Liver (tissue), 9 donors: ENCODE data around the gene SRP9. TPM values are rescaled to one million over a fixed set of nuclear protein-coding genes. Genes with fewer than 3 reads are reported as not detected.

Experiments used
- DNase-seq: peaks from one replicate; pipeline ENCODE4 v3.0.0-alpha.2; 2017; ENCODE audit warnings: low spot score
- H3K27ac ChIP-seq, 2 donors: one replicate each; pipeline ENCODE4 v1.7.0; 2013; ENCODE audit warnings: inconsistent platforms in 2 of 2, low read length in 2 of 2, control low read depth in 1 of 2, low read depth in 1 of 2, mild to moderate bottlenecking in 1 of 2
- H3K27me3 ChIP-seq, 4 donors: one replicate each; pipeline versions ENCODE4 v1.6.1 to v1.7.0; 2013; ENCODE audit warnings: low read length in 3 of 4, inconsistent platforms in 1 of 4, mild to moderate bottlenecking in 1 of 4, moderate library complexity in 1 of 4; ENCODE audit not compliant: control insufficient read depth in 4 of 4, insufficient read depth in 4 of 4
- H3K36me3 ChIP-seq, 4 donors: one replicate each; pipeline versions ENCODE4 v1.6.1 to v1.7.0; 2013; ENCODE audit warnings: low read length in 3 of 4, mild to moderate bottlenecking in 3 of 4, low read depth in 1 of 4, moderate library complexity in 1 of 4; ENCODE audit not compliant: control insufficient read depth in 4 of 4, insufficient read depth in 3 of 4
- H3K4me1 ChIP-seq, 4 donors: one replicate each; pipeline versions ENCODE4 v1.6.1 to v1.7.0; 2013; ENCODE audit warnings: low read length in 3 of 4, mild to moderate bottlenecking in 3 of 4, moderate library complexity in 1 of 4; ENCODE audit not compliant: control insufficient read depth in 4 of 4, insufficient read depth in 4 of 4
- H3K4me3 ChIP-seq, 3 donors: one replicate each; pipeline versions ENCODE4 v1.6.1 to v1.7.0; 2013; ENCODE audit warnings: low read length in 3 of 3, control low read depth in 1 of 3, low read depth in 1 of 3, mild to moderate bottlenecking in 1 of 3
- H3K9ac ChIP-seq, 2 donors: one replicate each; pipeline ENCODE4 v1.7.0; 2013; ENCODE audit warnings: low read length in 2 of 2, mild to moderate bottlenecking in 2 of 2, moderate library complexity in 2 of 2, control low read depth in 1 of 2, low read depth in 1 of 2
- H3K9me3 ChIP-seq, 4 donors: one replicate each; pipeline versions ENCODE4 v1.6.1 to v1.7.0; 2013; ENCODE audit warnings: low read length in 3 of 4; ENCODE audit not compliant: control insufficient read depth in 4 of 4
- FOXA1 ChIP-seq: IDR thresholded peaks from 2 replicates; pipeline ENCODE4 v1.6.1; 2016; ENCODE audit warnings: antibody characterized with exemption
- FOXA2 ChIP-seq: IDR thresholded peaks from 2 replicates; pipeline ENCODE4 v1.6.1; 2016; ENCODE audit warnings: antibody characterized with exemption
- HNF4A ChIP-seq, 2 donors: conservative IDR thresholded peaks; 2 replicates each; pipeline ENCODE4 v1.6.1; 2016; ENCODE audit warnings: antibody characterized with exemption in 2 of 2, mild to moderate bottlenecking in 2 of 2
- HNF4G ChIP-seq: IDR thresholded peaks from 2 replicates; pipeline ENCODE4 v1.6.1; 2016; ENCODE audit warnings: antibody characterized with exemption
- JUND ChIP-seq, 2 donors: IDR thresholded peaks; 2 replicates each; pipeline ENCODE4 v1.6.1; 2016; ENCODE audit warnings: antibody characterized with exemption in 2 of 2
- NR2F2 ChIP-seq: IDR thresholded peaks from 2 replicates; pipeline ENCODE4 v1.6.1; 2016; ENCODE audit warnings: antibody characterized with exemption
- RXRA ChIP-seq, 2 donors: IDR thresholded peaks; 2 replicates each; pipeline ENCODE4 v1.6.1; 2017 to 2018; ENCODE audit warnings: antibody characterized with exemption in 2 of 2, mild to moderate bottlenecking in 1 of 2
- SP1 ChIP-seq: IDR thresholded peaks from 2 replicates; pipeline ENCODE4 v1.6.1; 2018; ENCODE audit warnings: antibody characterized with exemption, mild to moderate bottlenecking
- YY1 ChIP-seq: IDR thresholded peaks from 2 replicates; pipeline ENCODE4 v1.6.1; 2016; ENCODE audit warnings: antibody characterized with exemption, mild to moderate bottlenecking
- WGBS: extraction: QIAGEN DNeasy Blood & Tissue Kit; methylation state at CpG from one replicate; pipeline ENCODE4 v1.1.7; 2013; 5-methylcytosine and 5-hydroxymethylcytosine counted together
- polyA plus RNA-seq, 2 donors: library from polyadenylated mRNA; stranded (reverse) in 1 of 2; unstranded in 1 of 2; fragments of 200-250 nt in 1 of 2; fragments of >200 nt in 1 of 2; fragmentation: Nextera tagmentation in 1 of 2; extraction: Ambion mirVana in 1 of 2; gene quantifications; one replicate each; pipeline versions ENCODE4 v1.2.1 to v1.2.3, GENCODE V29; 2013 to 2015
- total RNA-seq, 2 donors: library from RNA; depleted of rRNA; stranded (reverse); fragments of >200 nt; gene quantifications; one replicate each; pipeline ENCODE4 v1.2.3, GENCODE V29; 2014
- TF ChIP-seq, protein P1 (sequence below): IDR thresholded peaks from 2 replicates; pipeline ENCODE4 v1.6.1; 2016; ENCODE audit warnings: antibody characterized with exemption
- TF ChIP-seq, protein P2 (sequence below): IDR thresholded peaks from 2 replicates; pipeline ENCODE4 v1.6.1; 2016; ENCODE audit warnings: antibody characterized with exemption, mild to moderate bottlenecking
- TF ChIP-seq, protein P3 (sequence below): fragments of 150-350 bp; IDR thresholded peaks from 2 replicates; pipeline ENCODE4 v1.5.1; 2017; ENCODE audit warnings: improper control_type of control experiment, low read depth, low read length; ENCODE audit not compliant: missing input control
- TF ChIP-seq, protein P4 (sequence below): IDR thresholded peaks from 2 replicates; pipeline ENCODE4 v1.6.1; 2016; ENCODE audit warnings: antibody characterized with exemption
- donor health status: healthy.
- donor health status: healthy.
- donor health status: healthy.
- donor health status: healthy.
- donor health status: healthy.

Gene SRP9
- total and polyA plus RNA-seq, 4 donors, result 152 to 179 (median 154) TPM

DNA sequence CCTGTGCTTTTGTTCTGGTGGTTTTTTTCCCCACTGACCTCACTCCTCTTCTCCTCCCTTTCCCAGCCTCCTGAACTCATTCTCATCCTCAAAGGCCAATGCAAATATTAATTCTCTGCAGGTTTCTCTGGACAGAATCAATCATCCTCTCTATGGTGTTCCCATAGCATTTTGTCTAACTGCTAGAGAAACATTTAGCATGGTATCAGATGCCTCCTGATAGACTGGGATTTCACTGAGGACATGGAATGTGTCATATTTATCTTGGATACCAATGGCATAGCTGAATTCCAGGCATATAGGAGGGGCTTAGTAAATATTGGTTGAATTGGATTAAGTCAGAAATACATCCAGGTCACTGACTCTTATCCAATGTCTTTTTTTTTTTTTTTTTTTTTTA, 46.1 kb upstream of the SRP9 start:
- no peak for TF ChIP-seq YY1
- H3K36me3 ChIP-seq, result no peaks in the 10 kb centered on the region
- peaks cover 8 to 23% (median 19%) of the 10 kb centered on the region in 4 donors for H3K4me1 ChIP-seq
- no peak overlapping the region for H3K4me3 ChIP-seq
- DNase-seq, result no peak
- H3K27ac ChIP-seq, result no peak overlapping the region
- H3K9me3 ChIP-seq, result no peaks in the 10 kb centered on the region
- no peak overlapping the region for H3K9ac ChIP-seq
- no peaks in the 10 kb centered on the region for H3K27me3 ChIP-seq

DNA sequence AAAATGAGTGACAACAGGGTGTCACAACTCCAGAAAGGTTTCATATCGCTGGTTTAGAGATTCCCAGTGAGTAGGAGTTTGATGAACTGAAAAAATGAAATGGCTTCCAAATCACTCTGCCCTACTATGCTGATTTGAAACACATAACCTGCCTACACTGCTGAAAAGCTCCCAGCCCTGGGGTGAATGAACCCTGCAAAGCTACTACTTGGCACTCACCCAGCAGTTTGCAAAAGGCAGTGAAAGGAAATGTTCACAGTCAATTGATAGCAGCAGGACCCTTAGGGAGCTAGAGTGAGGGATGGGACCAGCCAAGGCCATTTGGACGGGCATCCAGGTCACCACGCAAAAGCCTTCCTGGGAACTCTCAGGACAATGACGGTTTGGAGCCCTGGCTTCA, 44.4 kb upstream of the SRP9 start:
- WGBS, result 43% methylated on average over 4 of the region's 4 CpGs
- Histone ChIP-seq H3K9me3 (no peaks in the 10 kb centered on the region), H3K27me3 (no peaks in the 10 kb centered on the region), H3K36me3 (no peaks in the 10 kb centered on the region), H3K4me3 (no peak overlapping the region), H3K27ac (no peak overlapping the region), H3K4me1 (peaks cover 12 to 31% (median 31%) of the 10 kb centered on the region in 4 donors), H3K9ac (no peak overlapping the region)
- TF ChIP-seq HNF4G (no peak), FOXA2 (no peak), FOXA1 (no peak), JUND (IDR thresholded peaks at IDR 0.05) (no peak), RXRA (IDR thresholded peaks at IDR 0.05) (peak; percentile 77 to 80), HNF4A (conservative IDR thresholded peaks at IDR 0.05) (no peak)
- TF ChIP-seq, protein P1, sequence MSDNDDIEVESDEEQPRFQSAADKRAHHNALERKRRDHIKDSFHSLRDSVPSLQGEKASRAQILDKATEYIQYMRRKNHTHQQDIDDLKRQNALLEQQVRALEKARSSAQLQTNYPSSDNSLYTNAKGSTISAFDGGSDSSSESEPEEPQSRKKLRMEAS, result no peak
- DNase-seq, result no peak

DNA sequence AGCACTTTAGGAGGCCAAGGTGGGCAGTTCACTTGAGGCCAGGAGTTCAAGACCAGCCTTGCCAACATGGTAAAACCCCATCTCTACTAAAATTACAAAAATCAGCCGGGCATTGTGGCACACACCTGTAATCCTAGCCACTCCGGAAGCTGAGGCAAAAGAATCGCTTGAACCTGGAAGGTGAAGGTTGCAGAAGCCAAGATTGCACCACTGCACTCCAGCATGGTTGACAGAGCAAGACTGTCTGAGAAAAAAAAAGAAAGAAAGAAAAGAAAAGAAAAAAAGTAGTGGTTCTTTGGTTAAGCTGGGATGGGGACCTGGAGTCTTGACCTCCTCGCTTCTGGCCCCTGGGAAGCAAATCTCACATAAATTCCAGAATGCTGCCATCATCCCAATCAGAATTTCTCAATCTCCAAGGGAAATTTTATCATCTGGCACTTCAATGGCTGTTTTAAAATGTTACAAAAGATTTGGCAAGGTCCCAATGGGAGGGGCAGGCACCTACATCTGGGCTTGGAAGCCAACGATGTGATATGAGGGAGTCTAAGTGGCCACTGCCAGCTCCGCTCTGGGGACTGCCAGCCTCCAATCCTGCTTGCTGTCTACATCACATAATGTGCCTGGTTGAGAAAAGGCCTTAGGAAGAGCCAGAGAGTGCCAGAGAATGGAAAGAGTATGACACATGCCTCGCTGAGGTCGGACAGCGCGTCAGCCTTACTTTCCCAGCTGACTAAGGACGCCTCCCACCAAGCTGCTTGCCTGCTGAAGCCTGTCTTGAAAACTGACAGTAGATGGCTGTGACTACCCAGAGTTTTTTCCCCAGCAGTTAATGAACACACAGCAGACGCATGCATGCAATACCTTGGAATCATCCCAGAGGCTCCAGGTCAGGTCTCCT, 42.1 kb upstream of the SRP9 start:
- TF ChIP-seq HNF4A (conservative IDR thresholded peaks at IDR 0.05) (peak in 1 of 2 donors; percentile 48), NR2F2 (peak; percentile 80), RXRA (IDR thresholded peaks at IDR 0.05) (peak in 1 of 2 donors; percentile 55), FOXA2 (no peak), SP1 (peak; percentile 47), JUND (IDR thresholded peaks at IDR 0.05) (peak; percentile 75 to 89), YY1 (peak; percentile 77)
- TF ChIP-seq, protein P2, sequence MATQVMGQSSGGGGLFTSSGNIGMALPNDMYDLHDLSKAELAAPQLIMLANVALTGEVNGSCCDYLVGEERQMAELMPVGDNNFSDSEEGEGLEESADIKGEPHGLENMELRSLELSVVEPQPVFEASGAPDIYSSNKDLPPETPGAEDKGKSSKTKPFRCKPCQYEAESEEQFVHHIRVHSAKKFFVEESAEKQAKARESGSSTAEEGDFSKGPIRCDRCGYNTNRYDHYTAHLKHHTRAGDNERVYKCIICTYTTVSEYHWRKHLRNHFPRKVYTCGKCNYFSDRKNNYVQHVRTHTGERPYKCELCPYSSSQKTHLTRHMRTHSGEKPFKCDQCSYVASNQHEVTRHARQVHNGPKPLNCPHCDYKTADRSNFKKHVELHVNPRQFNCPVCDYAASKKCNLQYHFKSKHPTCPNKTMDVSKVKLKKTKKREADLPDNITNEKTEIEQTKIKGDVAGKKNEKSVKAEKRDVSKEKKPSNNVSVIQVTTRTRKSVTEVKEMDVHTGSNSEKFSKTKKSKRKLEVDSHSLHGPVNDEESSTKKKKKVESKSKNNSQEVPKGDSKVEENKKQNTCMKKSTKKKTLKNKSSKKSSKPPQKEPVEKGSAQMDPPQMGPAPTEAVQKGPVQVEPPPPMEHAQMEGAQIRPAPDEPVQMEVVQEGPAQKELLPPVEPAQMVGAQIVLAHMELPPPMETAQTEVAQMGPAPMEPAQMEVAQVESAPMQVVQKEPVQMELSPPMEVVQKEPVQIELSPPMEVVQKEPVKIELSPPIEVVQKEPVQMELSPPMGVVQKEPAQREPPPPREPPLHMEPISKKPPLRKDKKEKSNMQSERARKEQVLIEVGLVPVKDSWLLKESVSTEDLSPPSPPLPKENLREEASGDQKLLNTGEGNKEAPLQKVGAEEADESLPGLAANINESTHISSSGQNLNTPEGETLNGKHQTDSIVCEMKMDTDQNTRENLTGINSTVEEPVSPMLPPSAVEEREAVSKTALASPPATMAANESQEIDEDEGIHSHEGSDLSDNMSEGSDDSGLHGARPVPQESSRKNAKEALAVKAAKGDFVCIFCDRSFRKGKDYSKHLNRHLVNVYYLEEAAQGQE, result no peak
- TF ChIP-seq, protein P3, sequence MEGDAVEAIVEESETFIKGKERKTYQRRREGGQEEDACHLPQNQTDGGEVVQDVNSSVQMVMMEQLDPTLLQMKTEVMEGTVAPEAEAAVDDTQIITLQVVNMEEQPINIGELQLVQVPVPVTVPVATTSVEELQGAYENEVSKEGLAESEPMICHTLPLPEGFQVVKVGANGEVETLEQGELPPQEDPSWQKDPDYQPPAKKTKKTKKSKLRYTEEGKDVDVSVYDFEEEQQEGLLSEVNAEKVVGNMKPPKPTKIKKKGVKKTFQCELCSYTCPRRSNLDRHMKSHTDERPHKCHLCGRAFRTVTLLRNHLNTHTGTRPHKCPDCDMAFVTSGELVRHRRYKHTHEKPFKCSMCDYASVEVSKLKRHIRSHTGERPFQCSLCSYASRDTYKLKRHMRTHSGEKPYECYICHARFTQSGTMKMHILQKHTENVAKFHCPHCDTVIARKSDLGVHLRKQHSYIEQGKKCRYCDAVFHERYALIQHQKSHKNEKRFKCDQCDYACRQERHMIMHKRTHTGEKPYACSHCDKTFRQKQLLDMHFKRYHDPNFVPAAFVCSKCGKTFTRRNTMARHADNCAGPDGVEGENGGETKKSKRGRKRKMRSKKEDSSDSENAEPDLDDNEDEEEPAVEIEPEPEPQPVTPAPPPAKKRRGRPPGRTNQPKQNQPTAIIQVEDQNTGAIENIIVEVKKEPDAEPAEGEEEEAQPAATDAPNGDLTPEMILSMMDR, result no peak
- TF ChIP-seq, protein P4, sequence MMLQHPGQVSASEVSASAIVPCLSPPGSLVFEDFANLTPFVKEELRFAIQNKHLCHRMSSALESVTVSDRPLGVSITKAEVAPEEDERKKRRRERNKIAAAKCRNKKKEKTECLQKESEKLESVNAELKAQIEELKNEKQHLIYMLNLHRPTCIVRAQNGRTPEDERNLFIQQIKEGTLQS, result peak; percentile 59
- Histone ChIP-seq H3K4me3 (no peak overlapping the region), H3K9me3 (no peaks in the 10 kb centered on the region), H3K27me3 (no peaks in the 10 kb centered on the region), H3K36me3 (no peaks in the 10 kb centered on the region), H3K4me1 (peaks cover 12 to 31% (median 31%) of the 10 kb centered on the region in 4 donors), H3K27ac (peak overlapping the region; percentile 59 to 71), H3K9ac (no peak overlapping the region)
- WGBS, result 56% methylated on average over 12 of the region's 12 CpGs
- no peak for DNase-seq
